ENCODE measurements around the gene TBCA.

Gene TBCA

DNA sequence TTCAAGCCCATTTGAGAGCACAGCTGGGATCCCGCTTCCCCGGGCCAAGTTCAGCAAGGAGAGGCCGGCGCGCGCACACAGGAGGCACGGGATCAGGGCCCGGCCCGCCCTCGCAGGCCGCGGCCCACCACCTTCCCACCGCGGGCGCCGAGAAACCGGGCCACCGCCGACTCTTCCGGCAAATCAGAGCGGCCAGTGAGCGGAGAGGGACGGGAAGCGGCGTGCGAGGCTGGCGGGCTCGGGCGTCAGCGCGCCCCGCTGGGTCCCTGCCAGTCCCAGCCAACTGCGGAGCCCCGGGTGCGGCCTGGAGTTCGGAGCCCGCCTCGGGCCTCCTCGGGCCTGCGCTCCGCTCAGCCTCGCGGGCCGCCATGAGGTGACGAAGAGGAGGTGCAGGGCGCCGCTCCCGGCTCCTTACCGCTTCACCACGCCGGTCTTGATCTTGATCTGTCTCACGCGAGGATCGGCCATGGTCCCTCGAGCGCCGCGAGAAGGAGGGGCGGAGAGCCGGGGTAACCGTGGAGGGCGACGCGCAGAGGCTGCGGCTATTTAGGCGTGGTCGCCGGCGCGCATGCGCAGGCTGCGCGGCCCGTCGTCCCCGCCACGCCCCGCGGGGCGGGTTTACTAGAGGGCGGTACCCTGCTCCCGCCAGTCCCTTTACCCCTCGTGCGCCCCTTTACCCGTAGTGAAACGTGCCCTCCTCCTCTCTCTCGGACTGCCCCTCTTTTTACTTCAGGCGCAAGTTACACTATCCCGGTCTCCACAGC is at the start of gene TBCA:
TBCA (minus strand) TSS at position 550 of the 764 bp plus-strand sequence; CDS start at position 468, 82 bp downstream.
- Mint-ChIP-seq H3K4me3 (peak within 1 kb of the TSS; percentile 94), H3K27me3 (no peaks in the 10 kb centered on the region), H3K4me1 (peaks cover 54% of the 10 kb centered on the region), H3K9me3 (no peaks in the 10 kb centered on the region), H3K36me3 (peaks cover 24% of the 10 kb centered on the region), H3K27ac (peak within 1 kb of the TSS; percentile 98)

DNA sequence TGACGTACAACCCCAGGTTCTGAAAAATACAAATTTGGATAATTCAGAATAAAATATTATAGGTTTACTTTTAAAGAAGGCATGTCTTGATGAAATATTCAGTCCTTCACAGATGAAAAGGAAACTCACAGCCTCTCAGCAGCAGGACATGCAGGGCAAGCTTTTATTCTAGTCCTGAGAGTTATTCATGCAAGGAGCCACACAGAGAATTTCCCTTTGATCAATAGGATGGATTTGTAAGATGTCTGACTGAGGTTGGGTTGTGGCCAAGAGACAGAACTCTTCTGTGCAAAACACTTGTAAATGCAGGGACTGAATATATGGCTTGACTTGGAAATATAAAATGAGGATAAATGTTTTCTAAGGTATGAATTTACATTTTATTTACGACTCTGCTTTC is 48.8 kb upstream of the TBCA start:
- Mint-ChIP-seq H3K27me3 (peaks cover 11% of the 10 kb centered on the region), H3K27ac (no peak overlapping the region), H3K4me1 (no peaks in the 10 kb centered on the region), H3K4me3 (no peak overlapping the region), H3K9me3 (no peaks in the 10 kb centered on the region), H3K36me3 (no peaks in the 10 kb centered on the region)

- H3K9me3 Mint-ChIP-seq = no peaks in the 10 kb centered on the region
- no peak overlapping the region for H3K27ac Mint-ChIP-seq
- no peaks in the 10 kb centered on the region for H3K4me1 Mint-ChIP-seq
These were observed 40.5 kb upstream of the TBCA start for GRCh38 chr5:77816686-77817085.

GRCh38 chr5:77812926-77813589 is 36.9 kb upstream of the TBCA start:
- Mint-ChIP-seq H3K9me3 (peaks cover 6% of the 10 kb centered on the region), H3K36me3 (no peaks in the 10 kb centered on the region), H3K27ac (no peak overlapping the region), H3K27me3 (no peaks in the 10 kb centered on the region), H3K4me3 (no peak overlapping the region), H3K4me1 (no peaks in the 10 kb centered on the region)

More at GRCh38 chr5:77816686-77817085, 40.5 kb upstream of the TBCA start:
- Mint-ChIP-seq H3K27me3 (no peaks in the 10 kb centered on the region), H3K36me3 (no peaks in the 10 kb centered on the region), H3K4me3 (no peak overlapping the region)

GRCh38 chr5:77806213-77806843 is 30.2 kb upstream of the TBCA start:
- Mint-ChIP-seq H3K9me3 (peaks cover 18% of the 10 kb centered on the region), H3K27me3 (peaks cover 1% of the 10 kb centered on the region), H3K4me1 (peaks cover 12% of the 10 kb centered on the region), H3K36me3 (peaks cover 2% of the 10 kb centered on the region), H3K4me3 (peak overlapping the region; percentile 79), H3K27ac (peak overlapping the region; percentile 57)

DNA sequence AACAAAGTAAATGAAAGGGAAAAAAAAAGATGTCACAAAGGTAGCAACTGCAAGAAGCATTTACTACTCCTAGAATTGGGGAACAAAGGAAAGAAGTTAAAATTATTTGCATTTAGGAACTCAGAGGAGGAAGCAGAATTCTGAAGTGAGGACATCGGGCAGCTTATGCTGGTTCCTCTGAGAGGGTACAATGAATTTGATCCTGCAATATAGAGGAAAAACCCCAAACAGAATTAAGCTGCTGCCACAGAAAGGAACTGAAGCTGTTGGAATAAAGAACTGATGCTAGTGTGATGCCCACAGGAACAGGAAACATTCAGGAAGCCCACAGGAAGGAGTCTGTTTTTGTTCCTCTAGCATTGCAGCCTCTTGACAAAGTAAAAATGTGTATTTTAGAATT is 22.3 kb upstream of the TBCA start:
- Mint-ChIP-seq H3K27me3 (peaks cover 30% of the 10 kb centered on the region), H3K27ac (no peak overlapping the region), H3K4me3 (no peak overlapping the region), H3K9me3 (peaks cover 23% of the 10 kb centered on the region), H3K36me3 (peaks cover 7% of the 10 kb centered on the region), H3K4me1 (no peaks in the 10 kb centered on the region)

DNA sequence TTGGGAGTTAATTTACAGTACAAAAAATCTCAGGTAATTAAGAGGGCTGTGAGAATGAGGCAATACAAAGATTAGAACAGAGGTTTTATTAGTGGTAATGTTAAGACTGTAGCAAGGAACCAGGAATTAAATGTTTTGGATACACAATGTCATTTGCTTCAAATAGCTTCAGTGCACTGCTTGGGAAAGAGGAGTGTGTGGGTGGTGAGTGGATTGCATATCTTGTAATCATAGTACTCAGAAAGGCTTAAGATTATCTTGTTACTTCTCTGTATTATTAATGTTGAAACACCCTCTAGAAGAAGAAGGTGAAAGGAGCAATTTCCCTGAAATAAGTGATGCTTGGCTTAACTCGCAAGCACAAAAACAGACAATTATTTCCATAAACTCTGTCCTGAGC is 21.0 kb upstream of the TBCA start:
- peaks cover 7% of the 10 kb centered on the region for H3K36me3 Mint-ChIP-seq
- peaks cover 28% of the 10 kb centered on the region for H3K27me3 Mint-ChIP-seq
- no peak overlapping the region for H3K4me3 Mint-ChIP-seq
- no peaks in the 10 kb centered on the region for H3K4me1 Mint-ChIP-seq
- no peak overlapping the region for H3K27ac Mint-ChIP-seq
- peaks cover 19% of the 10 kb centered on the region for H3K9me3 Mint-ChIP-seq

DNA sequence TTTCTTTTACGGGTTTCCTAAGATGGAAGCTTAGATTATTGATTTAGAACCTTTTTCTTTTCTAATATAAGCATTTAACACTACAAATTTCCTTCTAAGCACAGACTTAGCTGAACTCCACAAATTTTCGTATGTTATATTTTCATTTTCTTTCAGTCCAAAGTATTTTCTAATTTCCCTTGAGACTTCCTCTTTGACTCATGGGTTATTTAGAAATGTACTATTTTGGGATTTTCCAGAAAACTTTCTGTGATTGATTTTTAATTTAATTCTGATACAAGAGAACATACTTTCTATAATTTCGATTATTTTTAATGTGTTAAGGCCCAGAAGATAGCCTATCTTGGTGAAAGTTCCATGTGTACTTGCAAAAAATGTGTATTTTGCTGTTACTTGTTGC is 19.7 kb upstream of the TBCA start:
- Mint-ChIP-seq H3K27me3 (peaks cover 28% of the 10 kb centered on the region), H3K9me3 (peaks cover 19% of the 10 kb centered on the region), H3K27ac (no peak overlapping the region), H3K4me3 (no peak overlapping the region), H3K36me3 (peaks cover 5% of the 10 kb centered on the region), H3K4me1 (no peaks in the 10 kb centered on the region)

GRCh38 chr5:77795268-77795667 is 19.1 kb upstream of the TBCA start:
- H3K36me3 Mint-ChIP-seq = peaks cover 5% of the 10 kb centered on the region
- peaks cover 27% of the 10 kb centered on the region for H3K27me3 Mint-ChIP-seq
- H3K27ac Mint-ChIP-seq = no peak overlapping the region
- peaks cover 19% of the 10 kb centered on the region for H3K9me3 Mint-ChIP-seq
- H3K4me3 Mint-ChIP-seq = no peak overlapping the region
- no peaks in the 10 kb centered on the region for H3K4me1 Mint-ChIP-seq

GRCh38 chr5:77791926-77792325 is 15.8 kb upstream of the TBCA start:
- Mint-ChIP-seq H3K36me3 (peaks cover 5% of the 10 kb centered on the region), H3K27ac (no peak overlapping the region), H3K4me1 (no peaks in the 10 kb centered on the region), H3K9me3 (peaks cover 8% of the 10 kb centered on the region), H3K27me3 (peaks cover 9% of the 10 kb centered on the region), H3K4me3 (no peak overlapping the region)

DNA sequence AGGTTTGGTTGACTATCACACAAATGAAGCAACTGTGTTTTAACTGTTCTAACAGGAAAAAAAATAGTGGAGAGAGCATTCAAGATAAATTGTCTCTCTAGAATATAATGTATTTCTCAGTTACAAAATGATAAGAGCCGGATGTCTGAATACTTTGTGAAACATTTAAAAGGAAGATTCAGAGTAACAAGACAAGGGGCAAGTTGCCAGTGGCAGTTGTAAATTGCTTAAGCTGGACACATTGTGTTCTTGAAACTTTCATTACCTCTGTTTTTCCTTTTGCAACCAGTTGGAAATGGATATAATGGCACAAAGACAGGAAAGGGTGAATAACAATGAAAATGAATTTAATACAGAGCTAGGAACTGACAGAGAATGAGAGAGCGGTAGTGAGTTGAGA is 15.2 kb upstream of the TBCA start:
- H3K27me3 Mint-ChIP-seq = peaks cover 6% of the 10 kb centered on the region
- H3K4me1 Mint-ChIP-seq = no peaks in the 10 kb centered on the region
- H3K4me3 Mint-ChIP-seq = no peak overlapping the region
- H3K36me3 Mint-ChIP-seq = peaks cover 5% of the 10 kb centered on the region
- no peak overlapping the region for H3K27ac Mint-ChIP-seq
- peaks cover 8% of the 10 kb centered on the region for H3K9me3 Mint-ChIP-seq

DNA sequence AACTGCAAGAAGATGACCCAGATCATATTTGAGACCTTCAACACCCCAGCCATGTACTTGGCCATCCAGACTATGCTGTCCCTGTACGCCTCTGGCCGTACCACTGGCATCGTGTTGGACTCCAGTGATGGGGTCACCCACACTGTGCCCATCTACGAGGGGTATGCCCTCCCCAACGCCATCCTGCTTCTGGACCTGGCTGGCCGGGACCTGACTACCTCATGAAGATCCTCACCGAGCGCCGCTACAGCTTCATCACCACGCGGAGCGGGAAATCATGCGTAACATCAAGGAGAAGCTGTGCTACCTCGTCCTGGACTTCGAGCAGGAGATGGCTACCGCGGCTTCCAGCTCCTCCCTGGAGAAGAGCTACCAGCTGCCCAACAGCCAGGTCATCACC is 9.1 kb upstream of the TBCA start:
- no peaks in the 10 kb centered on the region for H3K9me3 Mint-ChIP-seq
- no peak overlapping the region for H3K27ac Mint-ChIP-seq
- H3K27me3 Mint-ChIP-seq = no peaks in the 10 kb centered on the region
- no peak overlapping the region for H3K4me3 Mint-ChIP-seq
- no peaks in the 10 kb centered on the region for H3K36me3 Mint-ChIP-seq
- no peaks in the 10 kb centered on the region for H3K4me1 Mint-ChIP-seq

DNA sequence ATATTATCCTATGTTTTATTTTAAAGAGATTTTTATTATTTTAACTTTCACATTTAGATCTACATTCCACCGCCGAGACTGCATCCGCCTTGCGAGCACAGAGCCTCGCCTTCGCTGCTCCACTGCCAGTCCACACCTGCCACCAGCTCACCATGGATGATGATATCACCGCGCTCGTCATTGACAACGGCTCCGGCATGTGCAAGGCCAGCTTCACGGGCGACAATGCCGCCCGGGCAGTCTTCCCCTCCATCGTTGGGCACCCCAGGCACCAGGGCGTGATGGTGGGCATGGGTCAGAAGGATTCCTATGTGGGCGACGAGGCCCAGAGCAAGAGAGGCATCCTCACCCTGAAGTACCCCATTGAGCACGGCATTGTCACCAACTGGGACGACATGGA is 8.6 kb upstream of the TBCA start:
- Mint-ChIP-seq H3K36me3 (no peaks in the 10 kb centered on the region), H3K27me3 (no peaks in the 10 kb centered on the region), H3K4me1 (no peaks in the 10 kb centered on the region), H3K4me3 (no peak overlapping the region), H3K9me3 (no peaks in the 10 kb centered on the region), H3K27ac (no peak overlapping the region)

DNA sequence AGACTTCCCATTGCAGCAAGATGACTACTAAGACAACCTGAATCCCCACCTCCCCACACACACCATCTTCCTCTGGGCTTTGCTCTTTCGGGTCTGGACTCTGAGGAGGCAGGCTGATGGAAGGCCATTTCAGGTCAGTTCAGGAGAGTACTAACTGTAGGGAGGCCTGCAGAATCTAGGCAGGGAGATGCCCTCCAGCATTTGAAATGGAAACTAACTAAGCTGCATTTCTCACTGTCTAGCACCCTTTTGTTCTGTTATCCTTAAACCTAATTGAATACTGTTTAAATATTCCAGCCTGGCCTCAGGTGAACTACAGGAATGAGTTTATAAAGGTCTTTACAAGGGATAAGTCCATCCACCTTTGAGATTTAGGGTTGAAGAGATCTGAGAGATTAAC is 4.9 kb upstream of the TBCA start:
- H3K27me3 Mint-ChIP-seq = no peaks in the 10 kb centered on the region

GRCh38 chr5:77778881-77779438 is 2.8 kb upstream of the TBCA start:
- Mint-ChIP-seq H3K9me3 (no peaks in the 10 kb centered on the region), H3K27ac (no peak overlapping the region), H3K4me3 (no peak overlapping the region), H3K27me3 (no peaks in the 10 kb centered on the region), H3K36me3 (peaks cover 12% of the 10 kb centered on the region), H3K4me1 (peaks cover 26% of the 10 kb centered on the region)

More for the DNA sequence above, 4.9 kb upstream of the TBCA start:
- no peaks in the 10 kb centered on the region for H3K36me3 Mint-ChIP-seq
- no peaks in the 10 kb centered on the region for H3K9me3 Mint-ChIP-seq
- H3K27ac Mint-ChIP-seq = no peak overlapping the region
- no peak overlapping the region for H3K4me3 Mint-ChIP-seq
- H3K4me1 Mint-ChIP-seq = peaks cover 11% of the 10 kb centered on the region

DNA sequence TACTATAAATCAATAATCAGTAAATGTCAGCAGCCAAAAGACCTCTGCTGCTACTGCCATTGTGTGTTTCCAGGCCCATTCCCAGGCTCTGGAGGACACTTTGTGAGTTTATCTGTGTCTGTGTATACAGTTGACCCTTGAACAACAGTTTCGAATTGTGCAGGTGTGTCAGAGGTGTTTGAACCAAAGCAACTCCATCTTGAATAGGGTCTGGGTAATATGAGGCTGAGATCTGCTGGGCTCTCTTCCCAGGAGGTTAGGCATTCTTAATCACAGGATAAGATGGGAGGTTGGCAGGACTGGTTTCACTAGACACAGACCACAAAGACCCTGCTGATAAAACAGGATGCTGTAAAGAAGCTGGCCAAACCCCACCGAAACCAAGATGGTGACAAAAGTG is 2.3 kb upstream of the TBCA start:
- peaks cover 15% of the 10 kb centered on the region for H3K36me3 Mint-ChIP-seq
- no peaks in the 10 kb centered on the region for H3K27me3 Mint-ChIP-seq
- peak overlapping the region; percentile 30 for H3K4me3 Mint-ChIP-seq
- peaks cover 31% of the 10 kb centered on the region for H3K4me1 Mint-ChIP-seq
- H3K27ac Mint-ChIP-seq = no peak overlapping the region
- H3K9me3 Mint-ChIP-seq = no peaks in the 10 kb centered on the region
